HG02885 (cell line): ENCODE measurements around the gene BPIFA2.
"Not testable (repeated sequence)": the region's sequence is repeated elsewhere in the genome, so short reads cannot be mapped to it uniquely, and the experiment has no call there.

Experiments
- ATAC-seq: cut with Tn5 transposase; IDR thresholded peaks from one replicate; pipeline ENCODE4 v1.9.1; 2021; ENCODE audit warnings: mild to moderate bottlenecking; ENCODE audit not compliant: unreplicated experiment, poor library complexity

The BPIFA2 gene

DNA sequence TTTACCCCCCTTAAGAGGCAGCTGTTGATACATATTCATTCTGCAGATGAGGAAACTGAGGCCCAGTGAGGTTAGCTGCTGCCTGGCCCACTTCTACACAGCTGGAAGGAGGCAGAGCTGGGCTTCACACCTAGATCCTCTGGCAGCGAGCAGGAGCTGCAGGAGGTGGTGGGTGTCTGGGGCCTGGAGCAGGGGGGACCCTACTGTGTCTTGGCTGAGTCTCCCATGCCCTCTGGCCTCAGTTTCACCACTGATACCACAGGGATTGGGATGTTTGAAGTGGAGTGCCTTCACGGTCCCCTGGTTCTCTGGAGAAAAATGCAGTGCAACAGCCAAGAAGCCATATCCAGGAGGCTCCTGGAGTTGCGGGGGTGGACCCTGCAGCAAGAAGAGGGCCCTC lies 8.2 kb upstream of the BPIFA2 start:
- no peak for ATAC-seq

- no peak for ATAC-seq
Observed at GRCh38 chr20:33160681-33161080, 7.3 kb upstream of the BPIFA2 start.

DNA sequence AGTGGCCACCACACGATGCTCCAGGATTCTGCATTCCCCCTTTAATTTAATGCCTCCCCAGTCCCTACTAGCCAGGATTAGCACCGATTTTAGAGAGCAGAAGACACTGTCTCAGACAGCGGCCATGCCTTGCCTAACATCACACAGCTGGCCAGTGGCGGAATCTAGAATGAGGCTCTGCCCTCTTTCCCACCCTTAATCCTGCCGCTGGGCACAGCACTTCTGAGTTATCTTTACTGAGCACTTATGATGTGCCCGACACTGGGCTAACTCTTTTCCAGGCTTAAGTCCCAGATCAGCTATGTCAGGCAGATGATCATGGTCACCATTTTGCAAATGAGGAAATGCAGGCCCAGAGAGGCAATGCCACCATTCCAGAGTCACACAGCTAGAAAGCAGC lies 5.6 kb upstream of the BPIFA2 start:
- ATAC-seq, result no peak

GRCh38 chr20:33162753-33163152 lies 5.2 kb upstream of the BPIFA2 start:
- no peak for ATAC-seq

GRCh38 chr20:33163856-33164762 lies 3.9 kb upstream of the BPIFA2 start:
- ATAC-seq, result no peak

DNA sequence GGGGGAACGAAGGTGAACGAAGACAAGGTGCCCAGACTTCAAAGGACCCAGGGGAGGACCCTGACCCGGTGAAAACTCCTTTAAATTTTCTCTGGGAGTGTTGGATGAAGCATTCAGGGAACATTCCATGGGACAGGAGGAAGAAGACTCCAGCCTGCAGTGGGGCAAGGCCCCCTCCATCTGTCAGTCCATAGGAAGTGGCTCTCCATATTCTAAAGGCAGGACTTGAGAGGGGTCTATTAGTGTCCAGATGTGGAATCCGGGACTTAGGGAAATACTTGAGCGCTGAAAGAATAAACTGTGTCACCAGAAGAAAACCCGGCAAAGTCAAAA lies 3.2 kb upstream of the BPIFA2 start:
- ATAC-seq, result no peak

- no peak for ATAC-seq
Observed at GRCh38 chr20:33165416-33166055, 2.4 kb upstream of the BPIFA2 start.

GRCh38 chr20:33166533-33167113 lies 1.3 kb upstream of the BPIFA2 start:
- ATAC-seq, result no peak

- ATAC-seq, result no peak
Observed at GRCh38 chr20:33169176-33169794, 1.3 kb downstream of the BPIFA2 start.

DNA sequence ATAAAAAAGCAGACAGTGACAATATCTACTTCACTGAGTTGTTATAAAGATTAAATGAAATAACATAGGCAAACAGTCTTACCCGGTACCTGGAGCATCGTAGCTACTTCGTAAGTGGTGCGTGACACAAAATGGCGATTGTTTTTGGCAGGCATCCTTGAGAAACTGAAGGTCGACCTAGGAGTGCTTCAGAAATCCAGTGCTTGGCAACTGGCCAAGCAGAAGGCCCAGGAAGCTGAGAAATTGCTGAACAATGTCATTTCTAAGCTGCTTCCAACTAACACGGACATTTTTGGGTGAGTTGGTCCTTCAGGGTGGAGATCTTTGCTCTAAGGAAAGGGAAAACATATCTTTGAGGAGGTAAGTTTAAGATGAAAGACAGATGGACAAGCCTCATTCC lies 4.8 kb downstream of the BPIFA2 start:
- no peak for ATAC-seq

DNA sequence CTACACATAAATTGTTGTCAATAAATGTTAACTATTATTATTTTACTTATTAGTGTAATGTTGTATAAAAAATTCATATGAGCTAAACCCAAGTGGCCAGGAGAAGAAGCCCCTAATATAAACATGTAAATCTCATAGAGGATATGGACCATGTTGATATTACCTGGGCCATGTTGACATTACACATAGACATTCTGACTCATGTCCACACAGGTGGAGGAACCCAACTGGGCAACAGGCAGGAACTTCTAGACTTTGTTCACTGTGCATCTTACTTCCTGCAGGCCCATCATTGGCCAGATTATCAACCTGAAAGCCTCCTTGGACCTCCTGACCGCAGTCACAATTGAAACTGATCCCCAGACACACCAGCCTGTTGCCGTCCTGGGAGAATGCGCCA lies 7.2 kb downstream of the BPIFA2 start:
- no peak for ATAC-seq

DNA sequence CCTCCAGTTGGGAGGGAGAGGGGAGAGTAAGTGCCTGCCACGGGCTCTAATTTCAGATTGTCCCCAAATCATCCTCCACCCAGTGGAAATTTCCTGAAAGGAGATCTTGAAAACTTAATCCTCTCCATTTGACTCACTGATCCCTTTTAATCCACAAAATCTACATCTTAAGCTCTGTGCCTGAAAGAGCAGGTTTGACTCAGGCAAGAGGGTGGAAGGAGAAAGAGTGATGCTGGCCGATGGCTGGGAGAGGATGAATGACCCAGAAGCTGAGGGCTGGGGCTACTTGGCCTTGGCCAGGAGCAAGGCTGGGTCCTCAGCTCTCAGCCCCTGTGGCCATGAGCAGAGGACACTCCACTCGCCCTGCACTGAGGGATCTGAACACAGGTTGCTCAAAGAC lies 8.1 kb downstream of the BPIFA2 start:
- no peak for ATAC-seq

DNA sequence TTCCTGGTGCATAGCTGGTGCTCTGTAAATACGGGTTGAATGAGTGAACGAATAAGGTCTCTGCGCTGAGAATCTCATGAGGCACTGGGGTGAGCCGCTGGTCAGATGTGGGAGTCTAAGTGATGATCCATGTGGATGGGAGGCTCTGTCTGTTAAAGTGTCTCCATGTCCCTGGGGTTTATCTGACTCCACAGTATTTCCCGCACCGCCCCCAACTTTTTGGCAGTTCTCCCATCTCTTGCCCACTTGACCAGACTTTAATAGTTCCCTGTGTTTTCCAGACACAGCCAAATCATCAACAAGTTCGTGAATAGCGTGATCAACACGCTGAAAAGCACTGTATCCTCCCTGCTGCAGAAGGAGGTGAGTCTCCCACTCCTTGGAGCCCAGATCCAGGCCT lies 9.9 kb downstream of the BPIFA2 start:
- no peak for ATAC-seq

DNA sequence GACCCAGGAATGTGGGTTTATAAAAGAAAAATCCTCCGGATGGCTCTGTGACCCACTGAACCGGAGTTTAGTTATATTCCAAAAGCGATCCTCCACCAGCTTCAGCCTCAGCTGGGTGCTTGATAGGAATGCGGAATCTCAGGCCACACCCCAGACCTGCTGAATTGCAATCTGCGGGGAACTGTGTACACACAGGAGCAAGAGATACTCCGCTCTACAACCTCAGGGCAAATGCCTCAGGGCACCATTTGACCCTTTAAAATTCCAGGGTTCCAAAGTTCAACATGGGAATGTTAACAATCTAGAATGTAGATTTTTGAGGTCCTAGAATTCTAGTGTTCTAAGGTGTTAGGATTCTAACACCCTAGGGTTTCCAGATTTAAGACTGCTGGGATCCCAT lies 10.8 kb downstream of the BPIFA2 start:
- ATAC-seq, result no peak

GRCh38 chr20:33180169-33180568 lies 12.2 kb downstream of the BPIFA2 start:
- no peak for ATAC-seq

GRCh38 chr20:33181482-33182093 lies 13.6 kb downstream of the BPIFA2 start:
- no peak for ATAC-seq

DNA sequence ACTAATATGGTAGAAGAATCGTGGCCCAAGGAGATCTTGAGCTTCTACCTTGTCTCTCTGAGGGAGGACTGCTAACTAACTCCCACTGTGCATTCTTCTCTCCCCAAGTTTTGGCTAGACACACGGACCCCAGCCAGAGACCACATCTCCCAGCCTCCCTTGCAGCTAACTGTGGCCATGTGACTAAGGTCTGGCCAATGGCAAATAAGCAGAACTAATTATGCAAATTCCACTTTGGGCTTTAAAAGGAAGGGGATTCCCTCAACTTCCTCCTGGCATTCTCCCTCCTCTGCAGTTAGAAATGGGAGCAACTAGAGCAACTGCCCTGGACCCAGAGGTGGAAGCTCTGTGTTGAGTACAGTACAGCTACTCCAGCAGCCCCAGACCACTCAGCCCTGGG lies 15.4 kb downstream of the BPIFA2 start:
- no peak for ATAC-seq

GRCh38 chr20:33185031-33185590 lies 17.2 kb downstream of the BPIFA2 start:
- ATAC-seq, result not testable (repeated sequence)

- no peak for ATAC-seq
Observed at GRCh38 chr20:33187491-33187890, 19.5 kb downstream of the BPIFA2 start.

DNA sequence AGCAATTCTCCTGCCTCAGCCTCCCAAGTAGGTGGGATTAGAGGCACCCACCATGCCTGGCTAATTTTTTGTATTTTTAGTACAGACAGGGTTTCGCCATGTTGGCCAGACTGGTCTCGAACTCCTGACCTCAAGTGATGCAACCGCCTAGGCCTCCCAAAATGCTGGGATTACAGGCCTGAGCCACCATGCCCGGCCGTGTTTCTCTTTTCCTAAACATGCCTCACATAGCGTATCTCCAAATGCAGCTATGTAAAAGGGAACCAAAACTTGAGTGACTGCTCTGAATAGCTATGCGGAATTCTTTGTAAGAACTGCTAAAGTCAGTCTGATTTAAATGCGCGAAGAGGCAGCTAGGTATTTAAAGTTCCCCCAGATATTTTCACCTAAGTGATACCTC lies 20.5 kb downstream of the BPIFA2 start:
- ATAC-seq, result no peak
